K562 (cell line): ENCODE measurements around the gene ULK1. TPM values are rescaled to one million over a fixed set of nuclear protein-coding genes. Genes with fewer than 3 reads are reported as not detected.

Source experiments
- CBX2 ChIP-seq: fragments of 200-600 bp; sonication (generic); IDR thresholded peaks from one replicate; pipeline ENCODE4 v1.6.1; 2012; ENCODE audit warnings: mild to moderate bottlenecking, low read length, inconsistent platforms; ENCODE audit not compliant: insufficient read depth, poor library complexity, severe bottlenecking
- CREM ChIP-seq: IDR thresholded peaks from 2 replicates; pipeline ENCODE4 v1.6.1; 2014; ENCODE audit warnings: antibody characterized with exemption, low read depth
- FOXA3 ChIP-seq, 2 experiments: fragments of 450-650 bp in 1 of 2; sonication (generic) in 1 of 2; formaldehyde crosslinking; IDR thresholded peaks in 1 of 2; conservative IDR thresholded peaks in 1 of 2; 2 replicates each; pipeline versions ENCODE4 v1.4.0 to v1.8.0; 2020 to 2022; ENCODE audit warnings: mild to moderate bottlenecking in 2 of 2, missing genetic modification reagents in 1 of 2
- KAT8 ChIP-seq: fragments of 450-650 bp; IDR thresholded peaks from 2 replicates; pipeline ENCODE4 v1.6.1; 2016; ENCODE audit warnings: low read depth, mild to moderate bottlenecking
- NONO ChIP-seq, 2 experiments: fragments of 200-400 bp in 1 of 2; fragments of 450-650 bp in 1 of 2; formaldehyde crosslinking in 1 of 2; IDR thresholded peaks; 2 replicates each; pipeline ENCODE4 v1.6.1; 2017; ENCODE audit warnings: low read depth in 2 of 2, mild to moderate bottlenecking in 2 of 2, moderate library complexity in 2 of 2, low read length in 1 of 2
- PPARD ChIP-seq: fragments of 250-450 bp; sonication (Bioruptor Pico); IDR thresholded peaks from 2 replicates; pipeline ENCODE4 v1.8.0; 2022; ENCODE audit warnings: inconsistent platforms, mild to moderate bottlenecking, moderate library complexity
- SIN3A ChIP-seq, 2 experiments: fragments of 150-350 bp in 1 of 2; IDR thresholded peaks; 2 replicates each; pipeline ENCODE4 v1.6.1; 2011 to 2016; ENCODE audit warnings: borderline replicate concordance in 2 of 2, low read depth in 2 of 2, low read length in 2 of 2, mild to moderate bottlenecking in 2 of 2, moderate library complexity in 2 of 2; ENCODE audit not compliant: control insufficient read depth in 1 of 2
- SIRT6 ChIP-seq: IDR thresholded peaks from one replicate; pipeline ENCODE4 v1.6.1; 2012; ENCODE audit warnings: low read depth, mild to moderate bottlenecking, control low read depth, inconsistent platforms, low read length, moderate library complexity
- SRSF7 ChIP-seq: fragments of 200-400 bp; formaldehyde crosslinking; optimal IDR thresholded peaks from 2 replicates; pipeline ENCODE3; 2017; ENCODE audit warnings: mild to moderate bottlenecking, low read depth, low read length
- ZKSCAN1 ChIP-seq: fragments of 150-350 bp; IDR thresholded peaks from 2 replicates; pipeline ENCODE4 v1.6.1; 2016; ENCODE audit warnings: low read depth, low read length
- ZNF695 ChIP-seq: fragments of 450-650 bp; formaldehyde crosslinking; IDR thresholded peaks from 2 replicates; pipeline ENCODE4 v1.4.0; 2020; ENCODE audit warnings: mild to moderate bottlenecking, moderate library complexity
- polyA plus RNA-seq, 8 experiments: library from polyadenylated mRNA; depleted of rRNA in 4 of 8; stranded (reverse) in 5 of 8; unstranded in 3 of 8; fragments of >200 nt; fragmentation: Nextera tagmentation in 2 of 8; fragmentation: Illumina TruSeq in 1 of 8; extraction: Ambion mirVana in 2 of 8; extraction: Trizol in 1 of 8; gene quantifications; 2 replicates each; pipeline versions ENCODE4 v1.2.1 to v1.2.3, GENCODE V29; 2011 to 2014; ENCODE audit warnings: inconsistent platforms in 1 of 8, missing spikeins in 1 of 8
- total RNA-seq, 7 experiments: library from RNA; depleted of rRNA in 6 of 7; stranded (reverse); fragments of >200 nt in 6 of 7; fragmentation: Illumina TruSeq in 2 of 7; extraction: Trizol in 2 of 7; gene quantifications; 2 replicates each; pipeline versions ENCODE4 v1.2.1 to v1.2.3, GENCODE V29; 2011 to 2021; ENCODE audit warnings: low replicate concordance in 1 of 7
- TF ChIP-seq, protein P1 (sequence below): IDR thresholded peaks from 3 replicates; pipeline ENCODE4 v1.6.1; 2011; ENCODE audit warnings: borderline replicate concordance, mild to moderate bottlenecking, moderate library complexity; ENCODE audit not compliant: insufficient read length; ENCODE audit errors: extremely low read depth
- TF ChIP-seq, protein P2 (sequence below), 2 experiments: fragments of 450-650 bp; formaldehyde crosslinking in 1 of 2; IDR thresholded peaks; 2 replicates each; pipeline versions ENCODE4 v1.4.0 to v1.6.1; 2014 to 2020; ENCODE audit warnings: mild to moderate bottlenecking in 2 of 2, borderline replicate concordance in 1 of 2, low read depth in 1 of 2
- TF ChIP-seq, protein P3 (sequence below): fragments of 450-650 bp; formaldehyde crosslinking; IDR thresholded peaks from 2 replicates; pipeline ENCODE4 v1.4.0; 2022; ENCODE audit warnings: mild to moderate bottlenecking, moderate library complexity

Gene ULK1
- total and polyA plus RNA-seq, 9 of the 15 experiments (the other 6 are each of a cell fraction or from before 2014, with no cell fraction given), result 0.15 to 29.4 (median 2.5) TPM

DNA sequence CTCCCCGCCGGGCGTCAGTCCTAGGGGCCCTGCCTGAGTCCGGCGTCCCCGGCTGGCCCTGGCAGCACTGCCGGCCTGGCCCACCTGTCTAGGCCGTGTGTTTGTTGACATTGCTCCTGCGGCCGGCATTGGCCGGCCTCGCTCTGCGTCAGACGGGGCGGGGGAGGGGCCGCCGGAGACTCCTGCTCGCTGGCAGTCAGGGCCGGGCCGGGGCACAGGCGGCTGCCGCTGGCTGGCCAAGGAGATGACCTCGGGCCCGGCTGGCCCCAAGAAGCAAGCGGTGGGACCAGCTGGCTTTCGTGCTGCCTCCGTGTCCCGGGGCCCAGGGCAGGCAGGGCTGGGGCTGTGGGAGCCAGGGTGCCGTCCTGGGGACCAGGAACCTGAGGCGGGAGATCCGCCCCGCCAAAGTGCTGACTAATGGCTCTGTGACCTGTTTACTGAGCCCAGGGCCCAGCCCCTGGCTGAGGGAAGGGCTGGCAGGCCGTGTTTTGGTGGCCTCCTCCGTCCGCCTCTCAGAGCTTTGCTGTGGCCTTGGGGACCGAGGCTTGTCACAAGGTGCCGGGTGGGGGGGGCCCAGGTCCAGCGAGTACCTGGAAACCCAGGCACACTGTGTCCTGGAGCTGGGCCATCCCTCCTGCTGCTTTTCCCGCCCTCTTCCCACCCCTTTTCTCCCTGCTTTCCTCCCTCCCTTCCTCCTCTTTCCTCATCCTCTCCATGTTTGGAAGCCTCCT lies 1.8 kb downstream of the ULK1 start (continued):
- TF ChIP-seq, protein P1, sequence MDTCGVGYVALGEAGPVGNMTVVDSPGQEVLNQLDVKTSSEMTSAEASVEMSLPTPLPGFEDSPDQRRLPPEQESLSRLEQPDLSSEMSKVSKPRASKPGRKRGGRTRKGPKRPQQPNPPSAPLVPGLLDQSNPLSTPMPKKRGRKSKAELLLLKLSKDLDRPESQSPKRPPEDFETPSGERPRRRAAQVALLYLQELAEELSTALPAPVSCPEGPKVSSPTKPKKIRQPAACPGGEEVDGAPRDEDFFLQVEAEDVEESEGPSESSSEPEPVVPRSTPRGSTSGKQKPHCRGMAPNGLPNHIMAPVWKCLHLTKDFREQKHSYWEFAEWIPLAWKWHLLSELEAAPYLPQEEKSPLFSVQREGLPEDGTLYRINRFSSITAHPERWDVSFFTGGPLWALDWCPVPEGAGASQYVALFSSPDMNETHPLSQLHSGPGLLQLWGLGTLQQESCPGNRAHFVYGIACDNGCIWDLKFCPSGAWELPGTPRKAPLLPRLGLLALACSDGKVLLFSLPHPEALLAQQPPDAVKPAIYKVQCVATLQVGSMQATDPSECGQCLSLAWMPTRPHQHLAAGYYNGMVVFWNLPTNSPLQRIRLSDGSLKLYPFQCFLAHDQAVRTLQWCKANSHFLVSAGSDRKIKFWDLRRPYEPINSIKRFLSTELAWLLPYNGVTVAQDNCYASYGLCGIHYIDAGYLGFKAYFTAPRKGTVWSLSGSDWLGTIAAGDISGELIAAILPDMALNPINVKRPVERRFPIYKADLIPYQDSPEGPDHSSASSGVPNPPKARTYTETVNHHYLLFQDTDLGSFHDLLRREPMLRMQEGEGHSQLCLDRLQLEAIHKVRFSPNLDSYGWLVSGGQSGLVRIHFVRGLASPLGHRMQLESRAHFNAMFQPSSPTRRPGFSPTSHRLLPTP, result no peak
- TF ChIP-seq SRSF7 (no peak), CREM (peak; percentile 76), SIN3A (IDR thresholded peaks at IDR 0.05; ENCODE audit: borderline replicate concordance in 2 of 2, control insufficient read depth in 1 of 2, low read depth in 2 of 2, low read length in 2 of 2) (peak in 1 of 2 experiments; percentile 80; a peak in 1 of 4 replicates), PPARD (no peak), FOXA3 (CRISPR knock-in tag; conservative IDR thresholded peaks at IDR 0.05 in 1 of 2, IDR thresholded peaks at IDR 0.05 in 1 of 2) (peak; percentile 70 to 97), NONO (IDR thresholded peaks at IDR 0.05; ENCODE audit: low read depth in 2 of 2, low read length in 1 of 2) (peak in 1 of 2 experiments; percentile 27; a peak in 1 of 4 replicates), SIRT6 (no peak), KAT8 (no peak), ZNF695 (CRISPR knock-in tag) (no peak), CBX2 (no peak), ZKSCAN1 (no peak)
- TF ChIP-seq, protein P2, sequence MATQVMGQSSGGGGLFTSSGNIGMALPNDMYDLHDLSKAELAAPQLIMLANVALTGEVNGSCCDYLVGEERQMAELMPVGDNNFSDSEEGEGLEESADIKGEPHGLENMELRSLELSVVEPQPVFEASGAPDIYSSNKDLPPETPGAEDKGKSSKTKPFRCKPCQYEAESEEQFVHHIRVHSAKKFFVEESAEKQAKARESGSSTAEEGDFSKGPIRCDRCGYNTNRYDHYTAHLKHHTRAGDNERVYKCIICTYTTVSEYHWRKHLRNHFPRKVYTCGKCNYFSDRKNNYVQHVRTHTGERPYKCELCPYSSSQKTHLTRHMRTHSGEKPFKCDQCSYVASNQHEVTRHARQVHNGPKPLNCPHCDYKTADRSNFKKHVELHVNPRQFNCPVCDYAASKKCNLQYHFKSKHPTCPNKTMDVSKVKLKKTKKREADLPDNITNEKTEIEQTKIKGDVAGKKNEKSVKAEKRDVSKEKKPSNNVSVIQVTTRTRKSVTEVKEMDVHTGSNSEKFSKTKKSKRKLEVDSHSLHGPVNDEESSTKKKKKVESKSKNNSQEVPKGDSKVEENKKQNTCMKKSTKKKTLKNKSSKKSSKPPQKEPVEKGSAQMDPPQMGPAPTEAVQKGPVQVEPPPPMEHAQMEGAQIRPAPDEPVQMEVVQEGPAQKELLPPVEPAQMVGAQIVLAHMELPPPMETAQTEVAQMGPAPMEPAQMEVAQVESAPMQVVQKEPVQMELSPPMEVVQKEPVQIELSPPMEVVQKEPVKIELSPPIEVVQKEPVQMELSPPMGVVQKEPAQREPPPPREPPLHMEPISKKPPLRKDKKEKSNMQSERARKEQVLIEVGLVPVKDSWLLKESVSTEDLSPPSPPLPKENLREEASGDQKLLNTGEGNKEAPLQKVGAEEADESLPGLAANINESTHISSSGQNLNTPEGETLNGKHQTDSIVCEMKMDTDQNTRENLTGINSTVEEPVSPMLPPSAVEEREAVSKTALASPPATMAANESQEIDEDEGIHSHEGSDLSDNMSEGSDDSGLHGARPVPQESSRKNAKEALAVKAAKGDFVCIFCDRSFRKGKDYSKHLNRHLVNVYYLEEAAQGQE (IDR thresholded peaks at IDR 0.05; ENCODE audit: borderline replicate concordance), result peak; percentile 68
- TF ChIP-seq, protein P2 (CRISPR knock-in tag; IDR thresholded peaks at IDR 0.05; ENCODE audit: low read depth), result no peak
- TF ChIP-seq, protein P3, sequence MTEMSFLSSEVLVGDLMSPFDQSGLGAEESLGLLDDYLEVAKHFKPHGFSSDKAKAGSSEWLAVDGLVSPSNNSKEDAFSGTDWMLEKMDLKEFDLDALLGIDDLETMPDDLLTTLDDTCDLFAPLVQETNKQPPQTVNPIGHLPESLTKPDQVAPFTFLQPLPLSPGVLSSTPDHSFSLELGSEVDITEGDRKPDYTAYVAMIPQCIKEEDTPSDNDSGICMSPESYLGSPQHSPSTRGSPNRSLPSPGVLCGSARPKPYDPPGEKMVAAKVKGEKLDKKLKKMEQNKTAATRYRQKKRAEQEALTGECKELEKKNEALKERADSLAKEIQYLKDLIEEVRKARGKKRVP (CRISPR knock-in tag), result no peak
